Measurements from ENCODE around the gene N4BP3. TPM values are rescaled to one million over a fixed set of nuclear protein-coding genes. Genes with fewer than 3 reads are reported as not detected.

Gene N4BP3
- 1 to 10 TPM in 1 of 2 donors, under 1 TPM in 1; 0.52 to 2.6 TPM for total RNA-seq

GRCh38 chr5:178113141-178113787 is at the start of gene N4BP3:
Gene N4BP3 (plus strand): TSS chr5:178113532. CDS start chr5:178119584, 6,052 bp downstream.
- Histone ChIP-seq H3K9me3 (no peaks in the 10 kb centered on the region), H3K36me3 (replicated peaks in 1 of 2; ENCODE audit: insufficient read depth in 1 of 2, low read depth in 2 of 2) (no peaks in the 10 kb centered on the region), H3K27me3 (peaks cover 0 to 8% of the 10 kb centered on the region in 2 donors), H3K4me1 (peaks cover 15% of the 10 kb centered on the region), H3K27ac (no peak within 1 kb of the TSS), H3K4me3 (peak within 1 kb of the TSS in 1 of 2 donors; percentile 25)
- DNase-seq (peak; percentile 42 to 79 (median 72)), ATAC-seq (peak; percentile 74)
- TF ChIP-seq POLR2A (IDR thresholded peaks at IDR 0.05): no peak
- TF ChIP-seq CTCF (IDR thresholded peaks at IDR 0.05): peak in 1 of 7 experiments; percentile 6
- WGBS, 2 donors: 1 to 5% methylated on average over 29 to 65 of the region's 96 CpGs
- intact Hi-C loops (cut with DNase I): no loop called here

- intact Hi-C loops (cut with DNase I): no loop called here
Observed at GRCh38 chr5:178067755-178068154, 45.6 kb upstream of the N4BP3 start.

GRCh38 chr5:178068293-178068692 is 45.0 kb upstream of the N4BP3 start:
- TF ChIP-seq CTCF (IDR thresholded peaks at IDR 0.05) (no peak), POLR2A (IDR thresholded peaks at IDR 0.05) (no peak)
- 60 to 64% methylated on average over 3 to 5 of the region's 5 CpGs for WGBS, 2 donors
- Histone ChIP-seq H3K27ac (no peak overlapping the region), H3K4me1 (no peaks in the 10 kb centered on the region), H3K27me3 (peaks cover 0 to 1% of the 10 kb centered on the region in 2 donors), H3K4me3 (no peak overlapping the region), H3K9me3 (no peaks in the 10 kb centered on the region), H3K36me3 (replicated peaks in 1 of 2; ENCODE audit: insufficient read depth in 1 of 2, low read depth in 2 of 2) (no peaks in the 10 kb centered on the region)
- DNase-seq (no peak), ATAC-seq (no peak)
- intact Hi-C loops (cut with DNase I): no loop called here

More at GRCh38 chr5:178067755-178068154, 45.6 kb upstream of the N4BP3 start:
- Histone ChIP-seq H3K9me3 (no peaks in the 10 kb centered on the region), H3K27ac (no peak overlapping the region), H3K4me3 (no peak overlapping the region), H3K27me3 (no peaks in the 10 kb centered on the region), H3K4me1 (no peaks in the 10 kb centered on the region), H3K36me3 (replicated peaks in 1 of 2; ENCODE audit: insufficient read depth in 1 of 2, low read depth in 2 of 2) (no peaks in the 10 kb centered on the region)
- ATAC-seq: no peak
- TF ChIP-seq POLR2A (IDR thresholded peaks at IDR 0.05): no peak
- TF ChIP-seq CTCF (IDR thresholded peaks at IDR 0.05): no peak
- no peak for DNase-seq
- 62 to 65% methylated on average over 6 of the region's 6 CpGs for WGBS, 2 donors

GRCh38 chr5:178069909-178070308 is 43.4 kb upstream of the N4BP3 start:
- ATAC-seq (no peak), DNase-seq (peak; percentile 28 to 67 (median 52))
- intact Hi-C loops (cut with DNase I): no loop called here
- Histone ChIP-seq H3K27me3 (peaks cover 0 to 11% of the 10 kb centered on the region in 2 donors), H3K4me1 (no peaks in the 10 kb centered on the region), H3K9me3 (no peaks in the 10 kb centered on the region), H3K4me3 (no peak overlapping the region), H3K36me3 (replicated peaks in 1 of 2; ENCODE audit: insufficient read depth in 1 of 2, low read depth in 2 of 2) (no peaks in the 10 kb centered on the region), H3K27ac (no peak overlapping the region)
- peak in 4 of 7 experiments; percentile 29 to 54 (median 44) for TF ChIP-seq CTCF (IDR thresholded peaks at IDR 0.05)
- no peak for TF ChIP-seq POLR2A (IDR thresholded peaks at IDR 0.05)
- 24 to 42% methylated on average over 2 to 5 of the region's 5 CpGs for WGBS, 2 donors

- Histone ChIP-seq H3K4me1 (peaks cover 4% of the 10 kb centered on the region), H3K36me3 (replicated peaks in 1 of 2; ENCODE audit: insufficient read depth in 1 of 2, low read depth in 2 of 2) (no peaks in the 10 kb centered on the region), H3K27ac (no peak overlapping the region), H3K9me3 (no peaks in the 10 kb centered on the region), H3K27me3 (peaks cover 0 to 16% of the 10 kb centered on the region in 2 donors), H3K4me3 (no peak overlapping the region)
- DNase-seq (no peak), ATAC-seq (no peak)
- TF ChIP-seq POLR2A (IDR thresholded peaks at IDR 0.05) (no peak), CTCF (IDR thresholded peaks at IDR 0.05) (no peak)
- 52 to 61% methylated on average over 4 of the region's 4 CpGs for WGBS, 2 donors
- intact Hi-C loops (cut with DNase I): no loop called here
Observed at GRCh38 chr5:178071108-178071507, 42.2 kb upstream of the N4BP3 start.
